Measurements from ENCODE around the gene SPESP1.
"Not testable (repeated sequence)": the region's sequence is repeated elsewhere in the genome, so short reads cannot be mapped to it uniquely, and the experiment has no call there.

SPESP1 gene

GRCh38 chr15:68930268-68931022 is at the start of gene SPESP1:
TSS of gene SPESP1 (plus strand) at chr15:68930525. CDS start at chr15:68930654, 129 bp downstream.
- DNase-seq, result peak; percentile 22

- DNase-seq, result no peak
Observed at GRCh38 chr15:68885070-68885469, 45.3 kb upstream of the SPESP1 start.

GRCh38 chr15:68887120-68887519 is 43.2 kb upstream of the SPESP1 start:
- no peak for DNase-seq

- DNase-seq, result no peak
Observed at GRCh38 chr15:68887819-68888218, 42.5 kb upstream of the SPESP1 start.

GRCh38 chr15:68888419-68888818 is 41.9 kb upstream of the SPESP1 start:
- peak; percentile 4 for DNase-seq

- DNase-seq, result no peak
Observed at GRCh38 chr15:68894208-68894607, 36.1 kb upstream of the SPESP1 start.

- DNase-seq, result no peak
Observed at GRCh38 chr15:68896178-68896577, 34.1 kb upstream of the SPESP1 start.

- DNase-seq, result no peak
Observed at GRCh38 chr15:68897016-68897415, 33.3 kb upstream of the SPESP1 start.

- no peak for DNase-seq
Observed at GRCh38 chr15:68900027-68900426, 30.3 kb upstream of the SPESP1 start.

- no peak for DNase-seq
Observed at GRCh38 chr15:68907396-68907923, 22.9 kb upstream of the SPESP1 start.

GRCh38 chr15:68909601-68910100 is 20.7 kb upstream of the SPESP1 start:
- DNase-seq, result no peak

- no peak for DNase-seq
Observed at GRCh38 chr15:68910341-68910740, 20.0 kb upstream of the SPESP1 start.

- no peak for DNase-seq
Observed at GRCh38 chr15:68910816-68911215, 19.5 kb upstream of the SPESP1 start.

GRCh38 chr15:68921926-68922325 is 8.4 kb upstream of the SPESP1 start:
- DNase-seq, result no peak

- peak; percentile 58 for DNase-seq
Observed at GRCh38 chr15:68924866-68925560, 5.3 kb upstream of the SPESP1 start.

- DNase-seq, result no peak
Observed at GRCh38 chr15:68933001-68933400, 2.7 kb downstream of the SPESP1 start.

- DNase-seq, result no peak
Observed at GRCh38 chr15:68934341-68934740, 4.0 kb downstream of the SPESP1 start.

GRCh38 chr15:68935400-68935937 is 5.1 kb downstream of the SPESP1 start:
- DNase-seq, result no peak

- no peak for DNase-seq
Observed at GRCh38 chr15:68939501-68939900, 9.2 kb downstream of the SPESP1 start.

- DNase-seq, result no peak
Observed at GRCh38 chr15:68951813-68952212, 21.5 kb downstream of the SPESP1 start.

GRCh38 chr15:68957696-68958095 is 27.4 kb downstream of the SPESP1 start:
- DNase-seq, result no peak

GRCh38 chr15:68958597-68958996 is 28.3 kb downstream of the SPESP1 start:
- no peak for DNase-seq

- DNase-seq, result no peak
Observed at GRCh38 chr15:68962465-68962864, 32.1 kb downstream of the SPESP1 start.

GRCh38 chr15:68963719-68964118 is 33.4 kb downstream of the SPESP1 start:
- DNase-seq, result not testable (repeated sequence)
